Hepatocyte (in vitro differentiated cells): Measurements from ENCODE around the gene TROAP.

Experiments used
- EZH2 ChIP-seq: fragments of 200-600 bp; sonication (generic); IDR thresholded peaks from 2 replicates; pipeline ENCODE4 v1.6.1; 2016; ENCODE audit warnings: antibody characterized with exemption, mild to moderate bottlenecking, borderline replicate concordance
- EZH2phosphoT487 ChIP-seq: fragments of 200-600 bp; sonication (generic); IDR thresholded peaks from one replicate; pipeline ENCODE4 v1.6.1; 2018; ENCODE audit warnings: antibody characterized with exemption, mild to moderate bottlenecking, low read depth, moderate library complexity; ENCODE audit not compliant: unreplicated experiment, severe bottlenecking
- TF ChIP-seq, protein P1 (sequence below): fragments of 200-600 bp; sonication (generic); IDR thresholded peaks from 2 replicates; pipeline ENCODE4 v1.5.1; 2016; ENCODE audit warnings: antibody characterized with exemption, mild to moderate bottlenecking; ENCODE audit not compliant: poor library complexity

DNA sequence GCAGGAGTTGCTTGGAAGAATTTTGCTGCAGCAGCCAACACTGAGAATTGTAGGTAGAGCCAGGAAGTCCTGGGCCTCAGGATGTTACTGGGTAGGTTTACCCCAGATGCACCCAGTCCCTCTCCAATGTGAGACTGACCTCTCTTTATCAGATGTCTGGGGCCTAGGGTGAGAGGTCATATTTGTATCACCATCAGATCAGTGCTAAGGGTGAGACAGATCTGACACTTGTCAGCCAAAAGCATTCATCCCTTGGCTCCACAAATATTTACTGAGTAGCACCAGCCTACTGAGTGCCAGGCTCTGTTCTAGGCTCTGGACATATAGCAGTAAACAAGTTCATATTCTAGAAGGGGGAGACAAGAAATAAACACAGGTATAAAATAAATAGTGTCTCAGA lies 4.3 kb downstream of the TROAP start:
- TF ChIP-seq, protein P1, sequence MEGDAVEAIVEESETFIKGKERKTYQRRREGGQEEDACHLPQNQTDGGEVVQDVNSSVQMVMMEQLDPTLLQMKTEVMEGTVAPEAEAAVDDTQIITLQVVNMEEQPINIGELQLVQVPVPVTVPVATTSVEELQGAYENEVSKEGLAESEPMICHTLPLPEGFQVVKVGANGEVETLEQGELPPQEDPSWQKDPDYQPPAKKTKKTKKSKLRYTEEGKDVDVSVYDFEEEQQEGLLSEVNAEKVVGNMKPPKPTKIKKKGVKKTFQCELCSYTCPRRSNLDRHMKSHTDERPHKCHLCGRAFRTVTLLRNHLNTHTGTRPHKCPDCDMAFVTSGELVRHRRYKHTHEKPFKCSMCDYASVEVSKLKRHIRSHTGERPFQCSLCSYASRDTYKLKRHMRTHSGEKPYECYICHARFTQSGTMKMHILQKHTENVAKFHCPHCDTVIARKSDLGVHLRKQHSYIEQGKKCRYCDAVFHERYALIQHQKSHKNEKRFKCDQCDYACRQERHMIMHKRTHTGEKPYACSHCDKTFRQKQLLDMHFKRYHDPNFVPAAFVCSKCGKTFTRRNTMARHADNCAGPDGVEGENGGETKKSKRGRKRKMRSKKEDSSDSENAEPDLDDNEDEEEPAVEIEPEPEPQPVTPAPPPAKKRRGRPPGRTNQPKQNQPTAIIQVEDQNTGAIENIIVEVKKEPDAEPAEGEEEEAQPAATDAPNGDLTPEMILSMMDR = no peak
- TF ChIP-seq EZH2 = no peak
- TF ChIP-seq EZH2phosphoT487 = no peak
